ENCODE results near the gene KRTAP2-1. TPM values are rescaled to one million over a fixed set of nuclear protein-coding genes. Genes with fewer than 3 reads are reported as not detected.

Gene KRTAP2-1
- total and polyA plus RNA-seq, 2 of the 8 experiments (the other 6 are each of a cell fraction or from before 2014, with no cell fraction given), result not detected

GRCh38 chr17:41026715-41027471, 20.2 kb downstream of the KRTAP2-1 start, which contains the start of gene KRTAP1-5:
TSS of gene KRTAP1-5 (minus strand) at chr17:41027208. CDS start at chr17:41027155, 53 bp downstream.
- POLR2A ChIA-PET (ENCODE audit: partially characterized antibody), result no interaction called here
- H2BK15ac ChIP-seq (ENCODE audit: low read length), result no peak within 1 kb of the TSS
- TF ChIP-seq BRCA1 (IDR thresholded peaks at IDR 0.05; ENCODE audit: low read depth, low read length), result no peak
- TF ChIP-seq BCL11A (IDR thresholded peaks at IDR 0.05; ENCODE audit: low read depth in 2 of 2, low read length in 2 of 2), result no peak
- no peak for TF ChIP-seq MAX (IDR thresholded peaks at IDR 0.05)
- no peak for TF ChIP-seq CEBPB (IDR thresholded peaks at IDR 0.05; ENCODE audit: low read depth, low read length)
- no peak for TF ChIP-seq MAFK (IDR thresholded peaks at IDR 0.05; ENCODE audit: low read depth, low read length)
- no peak for TF ChIP-seq SIRT6 (IDR thresholded peaks at IDR 0.05; ENCODE audit: low read length)
- TF ChIP-seq CBX8 (IDR thresholded peaks at IDR 0.05; ENCODE audit: borderline replicate concordance, low read depth, low read length), result no peak
- TF ChIP-seq EGR1 (IDR thresholded peaks at IDR 0.05; ENCODE audit: borderline replicate concordance, low read depth, low read length), result no peak
- TF ChIP-seq JUN (IDR thresholded peaks at IDR 0.05; ENCODE audit: low read depth, low read length), result no peak
- TF ChIP-seq BACH1 (IDR thresholded peaks at IDR 0.05; ENCODE audit: low read length), result no peak
- TF ChIP-seq CHD1 (IDR thresholded peaks at IDR 0.05; ENCODE audit: low read depth, low read length), result no peak
- TF ChIP-seq NANOG (IDR thresholded peaks at IDR 0.05; ENCODE audit: insufficient read depth, low read depth, low read length, poor library complexity, severe bottlenecking), result no peak
- no peak for TF ChIP-seq RAD21 (IDR thresholded peaks at IDR 0.05 in 1 of 2, conservative IDR thresholded peaks at IDR 0.05 in 1 of 2; ENCODE audit: low read depth in 2 of 2, low read length in 2 of 2)
- no peak for TF ChIP-seq JUND (IDR thresholded peaks at IDR 0.05; ENCODE audit: low read length)

More at GRCh38 chr17:41026715-41027471, 20.2 kb downstream of the KRTAP2-1 start, which contains the start of gene KRTAP1-5:
- Histone ChIP-seq H2BK12ac (ENCODE audit: low read depth, low read length) (no peak within 1 kb of the TSS), H3K27me3 (replicated peaks in 1 of 4; ENCODE audit: control insufficient read depth in 3 of 4, extremely low read depth in 1 of 4, insufficient read depth in 3 of 4, low read length in 3 of 4) (no peaks in the 10 kb centered on the region), H4K20me1 (replicated peaks in 1 of 2; ENCODE audit: control insufficient read depth in 1 of 2, insufficient read depth in 2 of 2, low read length in 2 of 2) (no peaks in the 10 kb centered on the region), H3K23me2 (ENCODE audit: low read depth, low read length) (no peaks in the 10 kb centered on the region), H3K79me1 (ENCODE audit: low read depth, low read length) (no peaks in the 10 kb centered on the region), H3K36me3 (ENCODE audit: control insufficient read depth in 2 of 4, insufficient read depth in 4 of 4, low read length in 3 of 4) (no peaks in the 10 kb centered on the region), H3K56ac (replicated peaks; ENCODE audit: insufficient read length, low read depth, low read length) (no peak within 1 kb of the TSS), H3K9ac (replicated peaks in 1 of 4; ENCODE audit: extremely low read depth in 1 of 4, low read depth in 3 of 4, low read length in 3 of 4) (no peak within 1 kb of the TSS), H3K4me1 (replicated peaks in 1 of 4; ENCODE audit: control insufficient read depth in 3 of 4, insufficient read depth in 4 of 4, low read length in 3 of 4) (no peaks in the 10 kb centered on the region; a peak in 1 of 7 replicates), H3K14ac (ENCODE audit: insufficient read length) (no peak within 1 kb of the TSS), H3K27ac (ENCODE audit: low read depth, low read length) (no peak within 1 kb of the TSS), H2AFZ (ENCODE audit: low read length) (no peak within 1 kb of the TSS), H3K18ac (ENCODE audit: extremely low read depth, low read length) (no peak within 1 kb of the TSS), H2BK5ac (ENCODE audit: low read depth, low read length) (no peak within 1 kb of the TSS), H2BK20ac (ENCODE audit: low read length) (no peak within 1 kb of the TSS), H4K5ac (ENCODE audit: insufficient read length, low read depth, low read length) (no peak within 1 kb of the TSS), H3K23ac (ENCODE audit: insufficient read length) (no peak within 1 kb of the TSS), H3K4ac (replicated peaks; ENCODE audit: insufficient read length, low read depth, low read length) (no peak within 1 kb of the TSS), H3K4me3 (ENCODE audit: extremely low read depth in 1 of 4, insufficient read depth in 2 of 4, low read depth in 3 of 4, low read length in 4 of 4) (no peak within 1 kb of the TSS), H3K9me3 (ENCODE audit: insufficient read depth in 2 of 2, low read depth in 1 of 2, low read length in 1 of 2) (no peaks in the 10 kb centered on the region), H4K8ac (ENCODE audit: extremely low read depth, insufficient read depth, low read length) (no peak within 1 kb of the TSS), H2BK120ac (replicated peaks; ENCODE audit: low read depth, low read length) (no peak within 1 kb of the TSS), H3K79me2 (ENCODE audit: control insufficient read depth in 1 of 2, insufficient read depth in 2 of 2, low read length in 2 of 2) (no peaks in the 10 kb centered on the region), H3K4me2 (ENCODE audit: insufficient read depth in 1 of 2, low read depth in 2 of 2, low read length in 2 of 2) (no peak within 1 kb of the TSS), H4K91ac (replicated peaks; ENCODE audit: insufficient read length, low read length) (no peak within 1 kb of the TSS), H2AK5ac (ENCODE audit: low read depth, low read length) (no peak within 1 kb of the TSS)
- FAIRE-seq, result no peak
- CTCF ChIA-PET (ENCODE audit: partially characterized antibody), result no interaction called here
- WGBS, 2 experiments (ENCODE audit: extremely low coverage in 1 of 2, insufficient coverage in 1 of 2, insufficient read length in 1 of 2, insufficient replicate concordance in 2 of 2, low coverage in 1 of 2, low lambda C conversion rate in 2 of 2, missing lambda C conversion rate in 1 of 2), result 86% methylated on average over 8 of the region's 9 CpGs; no CpG with 5 or more reads in 1 of the 2 experiments
- no peak for DNase-seq (ENCODE audit: low read depth in 1 of 2, low spot score in 2 of 2)

All from H1 (cell line).